ENCODE results near the gene ERBIN. TPM values are rescaled to one million over a fixed set of nuclear protein-coding genes. Genes with fewer than 3 reads are reported as not detected.

ERBIN gene
- total and polyA plus RNA-seq, 2 of the 8 experiments (the other 6 are each of a cell fraction or from before 2014, with no cell fraction given) = 7.7 to 33.2 TPM

DNA sequence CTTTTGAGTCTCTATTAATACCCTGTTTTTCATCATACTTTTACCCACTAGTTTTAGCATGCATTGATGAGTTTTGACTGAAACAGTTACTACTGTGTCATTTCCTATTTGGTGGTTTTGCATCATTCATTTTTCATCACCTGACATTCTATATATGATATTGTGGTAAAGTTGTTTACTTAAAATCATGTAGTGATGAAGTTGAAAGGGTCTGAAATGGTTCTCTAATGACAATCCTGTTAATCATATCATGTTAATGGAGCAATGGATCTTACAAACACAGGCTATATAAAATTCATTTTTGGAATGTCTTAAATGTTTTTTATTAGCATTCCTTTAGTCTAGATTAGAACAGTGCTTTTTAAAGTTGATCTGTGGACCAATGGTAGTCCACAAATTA is 84.1 kb downstream of the ERBIN start:
- Histone ChIP-seq H3K18ac (ENCODE audit: extremely low read depth, low read length) (no peak overlapping the region), H3K4me2 (ENCODE audit: insufficient read depth in 1 of 2, low read depth in 2 of 2, low read length in 2 of 2) (no peak overlapping the region), H4K8ac (ENCODE audit: extremely low read depth, insufficient read depth, low read length) (no peak overlapping the region), H2AFZ (ENCODE audit: low read length) (no peak overlapping the region), H2BK15ac (ENCODE audit: low read length) (no peak overlapping the region), H3K27me3 (replicated peaks in 1 of 4; ENCODE audit: control insufficient read depth in 3 of 4, extremely low read depth in 1 of 4, insufficient read depth in 3 of 4, low read length in 3 of 4) (no peaks in the 10 kb centered on the region), H2BK120ac (replicated peaks; ENCODE audit: low read depth, low read length) (no peak overlapping the region), H3K14ac (ENCODE audit: insufficient read length) (no peak overlapping the region), H4K20me1 (replicated peaks in 1 of 2; ENCODE audit: control insufficient read depth in 1 of 2, insufficient read depth in 2 of 2, low read length in 2 of 2) (peaks cover 0 to 2% of the 10 kb centered on the region in 2 experiments), H3K4ac (replicated peaks; ENCODE audit: insufficient read length, low read depth, low read length) (no peak overlapping the region), H4K5ac (ENCODE audit: insufficient read length, low read depth, low read length) (no peak overlapping the region), H2AK5ac (ENCODE audit: low read depth, low read length) (no peak overlapping the region), H2BK5ac (ENCODE audit: low read depth, low read length) (no peak overlapping the region), H3K4me3 (ENCODE audit: extremely low read depth in 1 of 4, insufficient read depth in 2 of 4, low read depth in 3 of 4, low read length in 4 of 4) (no peak overlapping the region), H2BK12ac (ENCODE audit: low read depth, low read length) (no peak overlapping the region), H3K4me1 (replicated peaks in 1 of 4; ENCODE audit: control insufficient read depth in 3 of 4, insufficient read depth in 4 of 4, low read length in 3 of 4) (no peaks in the 10 kb centered on the region), H3K9me3 (ENCODE audit: insufficient read depth in 2 of 2, low read depth in 1 of 2, low read length in 1 of 2) (no peaks in the 10 kb centered on the region), H3K79me2 (ENCODE audit: control insufficient read depth in 1 of 2, insufficient read depth in 2 of 2, low read length in 2 of 2) (peaks cover 0 to 7% of the 10 kb centered on the region in 2 experiments; a peak in 2 of 4 replicates), H3K79me1 (ENCODE audit: low read depth, low read length) (no peaks in the 10 kb centered on the region), H3K23me2 (ENCODE audit: low read depth, low read length) (no peaks in the 10 kb centered on the region), H3K27ac (ENCODE audit: low read depth, low read length) (no peak overlapping the region), H3K23ac (ENCODE audit: insufficient read length) (no peak overlapping the region), H3K56ac (replicated peaks; ENCODE audit: insufficient read length, low read depth, low read length) (no peak overlapping the region), H4K91ac (replicated peaks; ENCODE audit: insufficient read length, low read length) (no peak overlapping the region), H3K9ac (replicated peaks in 1 of 4; ENCODE audit: extremely low read depth in 1 of 4, low read depth in 3 of 4, low read length in 3 of 4) (no peak overlapping the region), H2BK20ac (ENCODE audit: low read length) (no peak overlapping the region), H3K36me3 (ENCODE audit: control insufficient read depth in 2 of 4, insufficient read depth in 4 of 4, low read length in 3 of 4) (peaks cover 0 to 14% (median 2%) of the 10 kb centered on the region in 4 experiments; a peak in 2 of 8 replicates)
- TF ChIP-seq GABPA (IDR thresholded peaks at IDR 0.05; ENCODE audit: borderline replicate concordance, insufficient read depth, low read length) = no peak
- no peak for TF ChIP-seq FOSL1 (IDR thresholded peaks at IDR 0.05; ENCODE audit: insufficient read depth, low read depth, low read length)
- TF ChIP-seq SP4 (IDR thresholded peaks at IDR 0.05; ENCODE audit: low read length) = no peak
- TF ChIP-seq POLR2AphosphoS5 (IDR thresholded peaks at IDR 0.05; ENCODE audit: low read depth, low read length) = no peak
- TF ChIP-seq, protein P1, sequence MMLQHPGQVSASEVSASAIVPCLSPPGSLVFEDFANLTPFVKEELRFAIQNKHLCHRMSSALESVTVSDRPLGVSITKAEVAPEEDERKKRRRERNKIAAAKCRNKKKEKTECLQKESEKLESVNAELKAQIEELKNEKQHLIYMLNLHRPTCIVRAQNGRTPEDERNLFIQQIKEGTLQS (IDR thresholded peaks at IDR 0.05; ENCODE audit: insufficient read depth, low read depth, low read length) = no peak
- no peak for TF ChIP-seq CHD1 (IDR thresholded peaks at IDR 0.05; ENCODE audit: low read depth, low read length)
- TF ChIP-seq KDM1A (IDR thresholded peaks at IDR 0.05; ENCODE audit: borderline replicate concordance, low read length) = no peak
- no peak for TF ChIP-seq SIN3A (conservative IDR thresholded peaks at IDR 0.05 in 1 of 2, IDR thresholded peaks at IDR 0.05 in 1 of 2; ENCODE audit: low read depth in 1 of 2, low read length in 2 of 2)
- no peak for TF ChIP-seq POLR2A (IDR thresholded peaks at IDR 0.05; ENCODE audit: control extremely low read depth in 1 of 2, low read depth in 2 of 2, low read length in 2 of 2)
- DNase-seq (ENCODE audit: low read depth in 1 of 2, low spot score in 2 of 2) (no peak), FAIRE-seq (no peak)
- POLR2A ChIA-PET (ENCODE audit: partially characterized antibody) = no interaction called here
- CTCF ChIA-PET (ENCODE audit: partially characterized antibody) = no interaction called here
